ENCODE measurements around the gene ABHD6. TPM values are rescaled to one million over a fixed set of nuclear protein-coding genes. Genes with fewer than 3 reads are reported as not detected.
"Not testable (repeated sequence)": the region's sequence is repeated elsewhere in the genome, so short reads cannot be mapped to it uniquely, and the experiment has no call there.

ABHD6 gene
- total RNA-seq, 1 donor from 2014 or later, result 4.9 TPM

DNA sequence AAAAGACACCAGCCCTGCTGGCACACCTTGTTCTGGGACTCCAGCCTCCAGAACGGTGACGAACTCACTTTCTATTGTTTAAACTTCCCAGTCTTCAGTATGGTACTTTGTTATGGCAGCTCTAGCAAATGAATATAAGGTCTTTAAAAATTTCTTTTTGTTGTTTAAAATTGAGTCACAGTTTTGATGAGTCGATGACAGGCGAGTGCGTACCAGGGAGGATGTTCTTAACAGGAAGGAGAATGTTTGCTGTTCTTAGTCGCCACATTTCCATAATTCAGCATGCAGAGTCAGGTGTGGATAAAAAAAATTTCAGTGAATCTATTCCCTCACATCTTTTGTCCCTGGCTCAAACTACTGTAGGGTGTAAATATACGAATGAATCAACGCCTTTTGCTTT lies 39.2 kb upstream of the ABHD6 start:
- no peak for DNase-seq (ENCODE audit: low spot score in 2 of 2, unreplicated experiment in 2 of 2)

DNA sequence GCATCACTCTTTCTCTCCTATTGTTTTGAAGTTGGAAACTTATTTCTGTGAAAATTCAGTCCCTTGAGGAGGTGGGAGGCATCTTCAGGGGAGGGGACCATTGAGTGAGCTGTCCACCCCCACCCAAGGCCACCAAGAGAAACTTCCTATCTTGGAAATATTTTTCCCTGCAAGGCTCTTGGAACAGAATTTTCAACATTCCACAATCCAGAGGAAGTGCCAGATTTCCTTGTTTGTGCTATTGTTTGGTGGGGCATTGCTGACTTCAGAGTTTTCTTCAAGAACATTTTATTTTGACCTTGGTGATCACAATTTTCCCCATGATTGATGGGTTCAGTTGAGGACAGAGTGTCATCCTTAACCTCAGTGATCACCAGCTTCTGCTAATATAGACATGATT lies 38.8 kb upstream of the ABHD6 start:
- Mint-ChIP-seq H3K4me1 (no peaks in the 10 kb centered on the region), H3K27me3 (ENCODE audit: low read depth) (no peaks in the 10 kb centered on the region)

More for the DNA sequence above, 39.2 kb upstream of the ABHD6 start:
- H3K9me3 Mint-ChIP-seq, result no peaks in the 10 kb centered on the region
- no peak overlapping the region for H3K27ac Mint-ChIP-seq
- TF ChIP-seq, protein P1, sequence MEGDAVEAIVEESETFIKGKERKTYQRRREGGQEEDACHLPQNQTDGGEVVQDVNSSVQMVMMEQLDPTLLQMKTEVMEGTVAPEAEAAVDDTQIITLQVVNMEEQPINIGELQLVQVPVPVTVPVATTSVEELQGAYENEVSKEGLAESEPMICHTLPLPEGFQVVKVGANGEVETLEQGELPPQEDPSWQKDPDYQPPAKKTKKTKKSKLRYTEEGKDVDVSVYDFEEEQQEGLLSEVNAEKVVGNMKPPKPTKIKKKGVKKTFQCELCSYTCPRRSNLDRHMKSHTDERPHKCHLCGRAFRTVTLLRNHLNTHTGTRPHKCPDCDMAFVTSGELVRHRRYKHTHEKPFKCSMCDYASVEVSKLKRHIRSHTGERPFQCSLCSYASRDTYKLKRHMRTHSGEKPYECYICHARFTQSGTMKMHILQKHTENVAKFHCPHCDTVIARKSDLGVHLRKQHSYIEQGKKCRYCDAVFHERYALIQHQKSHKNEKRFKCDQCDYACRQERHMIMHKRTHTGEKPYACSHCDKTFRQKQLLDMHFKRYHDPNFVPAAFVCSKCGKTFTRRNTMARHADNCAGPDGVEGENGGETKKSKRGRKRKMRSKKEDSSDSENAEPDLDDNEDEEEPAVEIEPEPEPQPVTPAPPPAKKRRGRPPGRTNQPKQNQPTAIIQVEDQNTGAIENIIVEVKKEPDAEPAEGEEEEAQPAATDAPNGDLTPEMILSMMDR (IDR thresholded peaks at IDR 0.05; ENCODE audit: unreplicated experiment), result no peak
- no peak overlapping the region for H3K4me3 Mint-ChIP-seq
- no peaks in the 10 kb centered on the region for H3K4me1 Mint-ChIP-seq
- no peaks in the 10 kb centered on the region for H3K27me3 Mint-ChIP-seq (ENCODE audit: low read depth)
- no peaks in the 10 kb centered on the region for H3K36me3 Mint-ChIP-seq

DNA sequence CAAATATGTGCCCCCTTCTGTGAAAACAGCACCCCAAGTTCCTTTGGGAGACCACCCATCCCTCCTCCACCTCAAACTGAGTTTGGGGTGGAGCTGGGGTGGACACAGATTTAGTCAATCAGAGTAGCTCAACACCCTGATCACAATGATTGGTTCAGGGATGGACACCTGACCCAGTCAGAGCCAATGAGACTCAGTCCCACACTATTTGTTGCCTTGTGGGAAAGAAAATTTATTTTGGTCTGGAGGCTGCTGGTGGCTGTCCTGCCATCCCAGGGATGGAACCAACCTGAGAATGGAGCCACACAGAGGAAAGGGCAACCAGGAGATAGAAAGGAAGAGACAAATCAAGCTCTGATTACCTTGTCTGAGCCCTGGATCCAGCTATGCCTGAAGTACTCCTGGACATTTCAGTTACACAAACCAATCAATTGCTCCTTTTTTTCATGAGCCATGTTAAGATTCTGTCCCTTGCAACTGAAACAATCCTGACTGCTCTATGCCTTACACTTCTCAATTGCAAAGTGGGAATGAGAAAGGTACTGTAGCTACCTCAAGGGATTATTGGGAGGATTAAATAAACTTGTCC lies 37.4 kb upstream of the ABHD6 start:
- no peaks in the 10 kb centered on the region for H3K27me3 Mint-ChIP-seq (ENCODE audit: low read depth)
- H3K9me3 Mint-ChIP-seq, result no peaks in the 10 kb centered on the region
- H3K27ac Mint-ChIP-seq, result no peak overlapping the region
- TF ChIP-seq, protein P1 (IDR thresholded peaks at IDR 0.05; ENCODE audit: unreplicated experiment), result no peak
- no peaks in the 10 kb centered on the region for H3K4me1 Mint-ChIP-seq
- H3K4me3 Mint-ChIP-seq, result no peak overlapping the region
- no peak for DNase-seq (ENCODE audit: low spot score in 2 of 2, unreplicated experiment in 2 of 2)
- H3K36me3 Mint-ChIP-seq, result no peaks in the 10 kb centered on the region

More for the DNA sequence above, 38.8 kb upstream of the ABHD6 start:
- no peak overlapping the region for H3K27ac Mint-ChIP-seq
- TF ChIP-seq, protein P1 (IDR thresholded peaks at IDR 0.05; ENCODE audit: unreplicated experiment), result no peak
- H3K4me3 Mint-ChIP-seq, result no peak overlapping the region
- H3K9me3 Mint-ChIP-seq, result no peaks in the 10 kb centered on the region
- no peak for DNase-seq (ENCODE audit: low spot score in 2 of 2, unreplicated experiment in 2 of 2)
- no peaks in the 10 kb centered on the region for H3K36me3 Mint-ChIP-seq

DNA sequence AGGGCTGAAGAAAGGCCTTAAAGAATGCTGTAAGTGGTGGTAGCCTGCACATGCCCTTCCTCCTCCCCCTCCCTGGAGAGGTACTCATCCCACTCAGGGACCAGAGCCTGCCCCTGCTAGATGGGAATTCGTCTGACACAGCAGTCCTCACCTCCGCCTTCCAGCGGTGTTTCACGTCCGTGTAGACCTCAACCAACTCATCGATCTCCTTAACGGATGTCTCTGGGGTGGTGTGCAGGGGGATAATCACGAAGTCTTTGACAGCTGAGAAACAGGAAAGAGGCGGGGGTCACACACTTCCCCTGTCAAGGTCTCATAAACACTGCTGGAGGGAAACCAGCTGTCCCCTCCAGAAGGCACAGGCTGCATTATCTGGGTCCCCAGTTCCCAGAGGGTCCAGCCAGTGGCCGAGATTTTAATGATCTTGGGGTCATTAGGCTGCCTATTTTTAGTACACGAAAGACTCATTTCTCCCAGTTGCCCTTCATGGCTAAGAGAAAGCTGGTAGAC lies 36.7 kb upstream of the ABHD6 start:
- Mint-ChIP-seq H3K4me3 (no peak overlapping the region), H3K27me3 (ENCODE audit: low read depth) (no peaks in the 10 kb centered on the region), H3K4me1 (no peaks in the 10 kb centered on the region), H3K9me3 (no peaks in the 10 kb centered on the region), H3K36me3 (no peaks in the 10 kb centered on the region), H3K27ac (no peak overlapping the region)
- DNase-seq (ENCODE audit: low spot score in 2 of 2, unreplicated experiment in 2 of 2), result no peak
- TF ChIP-seq, protein P1 (IDR thresholded peaks at IDR 0.05; ENCODE audit: unreplicated experiment), result no peak

DNA sequence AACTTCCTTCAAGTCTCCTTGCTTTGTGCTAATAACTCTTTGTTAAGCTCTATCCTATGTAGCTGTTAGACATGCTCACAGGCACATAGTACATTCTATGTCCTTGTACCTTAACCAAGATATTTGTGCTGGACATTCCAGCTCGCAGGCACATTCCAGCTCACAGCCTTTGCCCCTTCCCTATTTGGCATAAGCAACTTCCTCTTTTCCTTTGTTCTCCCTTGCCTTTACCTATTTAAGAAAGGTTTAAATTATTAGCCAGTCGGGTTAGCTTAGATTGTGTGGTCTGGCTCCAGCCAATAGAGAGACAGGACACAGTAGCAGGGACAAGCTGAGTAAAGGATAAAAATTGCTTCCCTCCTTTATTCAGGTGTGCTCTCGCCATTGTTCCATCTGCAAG lies 36.1 kb upstream of the ABHD6 start:
- not testable (repeated sequence) for H3K4me1 Mint-ChIP-seq; H3K4me3 Mint-ChIP-seq; H3K36me3 Mint-ChIP-seq; H3K27me3 Mint-ChIP-seq (ENCODE audit: low read depth); DNase-seq (ENCODE audit: low spot score in 2 of 2, unreplicated experiment in 2 of 2); H3K27ac Mint-ChIP-seq; H3K9me3 Mint-ChIP-seq

DNA sequence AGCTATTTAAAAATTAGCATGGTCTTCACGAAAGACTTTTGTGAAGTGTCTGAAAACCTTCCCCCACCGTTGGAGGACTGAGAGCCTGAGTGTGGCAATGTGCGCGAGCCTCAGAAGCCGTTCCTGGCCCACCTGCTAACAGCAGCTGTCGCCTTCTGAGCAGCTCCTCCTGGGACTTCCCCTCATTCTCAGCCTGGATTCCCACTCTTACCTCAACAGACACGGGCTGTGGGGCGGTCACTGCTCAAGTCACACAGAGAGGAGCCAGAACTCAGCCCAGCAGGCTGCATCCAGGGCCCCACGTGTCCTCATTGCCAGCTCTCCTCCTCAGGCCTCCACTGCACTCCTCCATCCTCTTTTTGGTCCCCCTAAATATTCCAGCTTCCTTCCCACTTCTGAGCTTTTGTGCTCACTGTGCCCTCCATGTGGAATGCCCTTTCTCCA lies 34.7 kb upstream of the ABHD6 start:
- Mint-ChIP-seq H3K27ac (no peak overlapping the region), H3K9me3 (no peaks in the 10 kb centered on the region), H3K36me3 (no peaks in the 10 kb centered on the region), H3K4me3 (no peak overlapping the region), H3K4me1 (no peaks in the 10 kb centered on the region), H3K27me3 (ENCODE audit: low read depth) (no peaks in the 10 kb centered on the region)
- no peak for DNase-seq (ENCODE audit: low spot score in 2 of 2, unreplicated experiment in 2 of 2)
- TF ChIP-seq, protein P1 (IDR thresholded peaks at IDR 0.05; ENCODE audit: unreplicated experiment), result no peak

All from mesothelial cell of epicardium (in vitro differentiated cells).